NCI-H1105 (cell line): ENCODE data around the gene DNASE1L3.
"Not testable (repeated sequence)": the region's sequence is repeated elsewhere in the genome, so short reads cannot be mapped to it uniquely, and the experiment has no call there.

ENCODE experiments used
- DNase-seq: peaks from one replicate; lab custom pipeline; 2025; lab: John Stamatoyannopoulos, UW

Gene DNASE1L3, protein sequence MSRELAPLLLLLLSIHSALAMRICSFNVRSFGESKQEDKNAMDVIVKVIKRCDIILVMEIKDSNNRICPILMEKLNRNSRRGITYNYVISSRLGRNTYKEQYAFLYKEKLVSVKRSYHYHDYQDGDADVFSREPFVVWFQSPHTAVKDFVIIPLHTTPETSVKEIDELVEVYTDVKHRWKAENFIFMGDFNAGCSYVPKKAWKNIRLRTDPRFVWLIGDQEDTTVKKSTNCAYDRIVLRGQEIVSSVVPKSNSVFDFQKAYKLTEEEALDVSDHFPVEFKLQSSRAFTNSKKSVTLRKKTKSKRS

DNA sequence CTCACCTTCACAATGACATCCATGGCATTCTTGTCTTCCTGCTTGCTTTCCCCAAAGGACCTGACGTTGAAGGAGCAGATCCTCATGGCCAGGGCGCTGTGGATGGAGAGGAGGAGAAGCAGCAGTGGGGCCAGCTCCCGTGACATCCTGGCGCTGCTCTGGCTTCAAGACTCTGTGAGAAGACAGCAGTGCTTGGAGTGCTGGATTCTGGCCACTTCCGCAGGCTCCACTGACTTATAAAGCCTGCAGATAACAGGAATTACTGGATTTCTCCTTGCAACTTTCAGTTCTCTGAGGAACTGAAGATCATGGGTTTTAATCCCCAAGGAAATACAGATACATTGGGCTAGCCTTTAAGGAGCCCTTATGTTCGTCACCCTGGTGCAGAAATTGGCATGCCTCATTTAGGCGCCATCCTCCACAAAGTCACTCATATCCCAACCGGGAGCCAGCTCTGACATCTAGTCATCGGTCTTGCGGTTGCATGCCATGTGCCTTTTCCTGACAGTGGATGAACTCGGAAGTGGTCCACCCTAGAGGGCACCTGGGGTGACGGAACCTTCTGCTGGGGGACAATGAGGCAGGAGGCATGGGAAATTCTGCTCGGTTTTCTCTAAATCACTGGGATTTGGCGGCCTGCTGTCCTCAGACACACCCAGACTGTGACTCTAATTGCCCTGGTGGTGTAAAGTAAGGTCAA lies at the start of gene DNASE1L3:
TSS of gene DNASE1L3 (minus strand) at position 212 of the 700 bp plus-strand sequence. CDS start at position 146, 66 bp downstream.
- no peak for DNase-seq

DNA sequence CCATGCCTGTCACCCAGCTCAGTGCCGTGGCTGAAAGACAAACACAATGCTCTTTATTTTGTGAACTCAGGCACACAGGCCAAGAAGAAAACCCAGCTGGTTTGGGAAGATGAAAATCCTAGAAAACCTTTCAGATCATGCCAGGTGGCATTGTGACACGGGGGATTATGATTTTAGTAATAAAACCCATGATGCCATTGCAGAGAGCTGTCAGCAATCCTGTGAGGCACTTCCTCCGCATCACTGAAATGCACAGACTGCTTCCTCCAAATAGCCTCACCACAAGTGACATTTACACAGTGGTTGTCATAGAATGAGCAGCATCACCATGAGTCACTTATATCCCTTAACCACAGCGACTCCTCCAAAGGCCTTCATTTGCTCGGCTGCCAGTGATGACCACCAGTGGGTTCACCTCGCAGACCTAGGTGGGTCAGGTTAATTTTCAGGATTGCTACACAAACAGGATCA lies 49.5 kb upstream of the DNASE1L3 start:
- DNase-seq: no peak

- no peak for DNase-seq
Observed at GRCh38 chr3:58258392-58259055, 47.8 kb upstream of the DNASE1L3 start.

DNA sequence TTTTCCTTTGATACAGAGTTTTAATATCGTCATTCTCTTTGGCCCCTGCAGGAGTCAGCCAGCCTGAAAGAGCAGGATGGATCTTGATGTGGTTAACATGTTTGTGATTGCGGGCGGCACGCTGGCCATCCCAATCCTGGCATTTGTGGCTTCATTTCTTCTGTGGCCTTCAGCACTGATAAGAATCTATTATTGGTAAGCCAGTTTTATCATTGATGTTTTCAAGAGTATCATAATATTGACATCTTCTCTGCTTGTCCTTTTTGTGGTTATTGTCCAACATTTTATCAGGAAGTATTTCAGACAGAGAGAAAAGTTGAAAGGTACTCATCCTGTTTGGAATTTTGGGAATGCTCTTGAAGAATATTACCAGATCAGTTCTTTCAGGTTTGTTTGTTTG lies 45.7 kb upstream of the DNASE1L3 start:
- no peak for DNase-seq

GRCh38 chr3:58256061-58256460 lies 45.3 kb upstream of the DNASE1L3 start:
- DNase-seq: no peak

DNA sequence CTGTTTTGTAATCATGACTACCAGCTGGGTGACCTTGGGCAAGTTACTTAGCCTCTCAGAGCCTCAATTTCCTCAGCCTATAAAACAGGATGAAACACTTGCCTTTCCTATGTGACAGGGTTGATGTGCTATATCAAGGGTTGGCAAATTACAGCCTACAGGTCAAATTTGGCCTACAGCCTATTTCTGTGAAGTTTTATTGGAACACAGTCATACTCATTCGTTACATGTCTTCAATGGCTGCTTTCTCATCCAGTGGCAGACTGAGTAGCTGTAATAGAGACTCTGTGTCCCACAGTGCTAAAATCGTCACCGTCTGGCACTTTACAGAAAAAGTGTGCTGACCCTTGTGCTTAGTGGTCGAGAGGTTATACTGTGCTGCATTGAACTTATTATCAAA lies 43.4 kb upstream of the DNASE1L3 start:
- DNase-seq: no peak

DNA sequence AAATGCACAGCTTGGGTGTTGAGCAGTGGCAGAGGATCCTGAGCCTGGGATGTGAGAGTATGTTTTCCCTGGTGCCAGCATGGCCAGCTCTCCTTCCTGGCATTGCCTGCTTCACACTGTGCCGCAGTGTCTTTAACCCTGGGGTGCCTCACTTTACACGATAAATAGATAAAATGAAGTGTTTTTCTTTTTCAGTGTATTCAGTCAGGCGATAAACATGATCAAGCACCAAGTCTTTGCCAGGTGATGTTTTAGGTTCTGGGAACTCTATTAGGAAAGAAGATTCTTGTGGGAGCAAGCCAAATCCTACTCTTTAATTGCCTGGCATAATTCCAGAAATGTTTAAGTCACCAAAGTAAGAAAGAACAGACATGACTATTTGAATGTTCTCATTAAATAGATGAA lies 40.9 kb upstream of the DNASE1L3 start:
- DNase-seq: no peak

DNA sequence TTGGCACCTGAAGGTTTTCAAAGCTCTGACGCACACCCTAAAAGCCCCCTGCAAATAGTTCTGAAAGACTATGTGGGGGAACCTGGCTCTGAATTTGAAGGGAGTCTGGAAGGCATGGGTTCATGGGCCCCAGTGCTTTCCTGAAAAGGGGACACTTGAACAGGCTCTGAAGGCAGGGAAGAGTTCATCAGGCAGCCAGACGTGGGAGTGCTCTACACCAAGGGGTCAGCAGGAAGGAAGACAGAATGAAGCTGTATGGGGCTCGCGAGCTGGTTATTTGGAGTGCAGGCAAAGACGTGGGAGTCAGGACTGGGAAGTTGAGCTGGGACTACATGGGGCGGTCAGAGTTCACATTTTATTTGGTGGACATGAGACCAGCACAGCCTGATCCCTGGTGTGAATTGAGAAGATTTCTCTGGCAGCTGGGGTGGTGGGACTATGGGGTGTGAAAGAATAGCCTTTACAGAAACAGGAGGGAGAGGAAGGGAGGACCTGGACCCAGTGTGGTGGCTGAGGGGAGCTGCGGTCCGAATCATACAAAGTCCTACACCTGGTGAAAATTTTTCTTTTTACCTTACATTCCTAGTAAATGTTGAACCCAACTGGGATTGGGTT lies 39.4 kb upstream of the DNASE1L3 start:
- no peak for DNase-seq

- DNase-seq: no peak
Observed at GRCh38 chr3:58249358-58250092, 38.8 kb upstream of the DNASE1L3 start.

DNA sequence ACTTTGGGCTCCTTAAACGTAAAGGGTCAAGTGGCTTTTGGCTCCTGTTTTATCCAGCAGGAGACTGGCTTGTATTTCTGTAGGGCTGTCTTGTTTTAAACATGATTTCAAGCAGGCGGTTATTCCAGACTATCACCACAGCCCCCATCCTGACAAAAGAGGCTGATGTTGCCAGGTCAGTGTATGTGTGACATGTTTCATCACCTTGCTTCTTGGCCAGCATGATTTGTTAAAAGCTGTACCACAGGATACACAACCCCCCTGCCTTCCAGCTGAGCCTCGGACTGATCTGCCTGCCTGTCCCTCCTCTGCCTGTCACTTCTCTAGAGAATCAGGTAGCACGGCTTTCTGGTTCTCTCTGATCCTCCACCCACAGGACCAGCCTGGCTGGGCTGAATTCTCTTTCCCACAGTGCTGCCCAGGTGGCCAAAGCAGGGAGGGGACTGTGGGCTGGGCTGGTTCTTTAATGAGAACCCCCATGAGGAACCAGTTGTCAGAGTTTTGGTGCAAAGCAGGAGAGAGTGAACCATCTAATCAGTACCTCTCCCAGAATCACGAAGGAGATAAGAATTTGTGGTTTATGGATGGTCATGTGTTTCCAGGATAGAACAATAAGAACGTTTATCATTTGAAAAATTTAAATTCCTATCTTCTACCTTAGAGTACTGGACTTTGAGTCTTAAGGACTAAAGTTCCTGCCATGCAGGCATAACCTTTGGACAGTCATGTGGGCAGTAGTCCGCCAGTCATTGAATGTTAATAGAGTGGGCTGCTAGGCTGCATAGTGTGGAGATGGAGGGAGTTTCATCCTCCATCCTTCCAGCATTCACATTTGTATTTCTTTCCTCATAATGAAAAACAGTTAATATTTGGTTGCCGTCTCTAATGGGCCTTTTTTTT lies 35.6 kb upstream of the DNASE1L3 start:
- DNase-seq: no peak

DNA sequence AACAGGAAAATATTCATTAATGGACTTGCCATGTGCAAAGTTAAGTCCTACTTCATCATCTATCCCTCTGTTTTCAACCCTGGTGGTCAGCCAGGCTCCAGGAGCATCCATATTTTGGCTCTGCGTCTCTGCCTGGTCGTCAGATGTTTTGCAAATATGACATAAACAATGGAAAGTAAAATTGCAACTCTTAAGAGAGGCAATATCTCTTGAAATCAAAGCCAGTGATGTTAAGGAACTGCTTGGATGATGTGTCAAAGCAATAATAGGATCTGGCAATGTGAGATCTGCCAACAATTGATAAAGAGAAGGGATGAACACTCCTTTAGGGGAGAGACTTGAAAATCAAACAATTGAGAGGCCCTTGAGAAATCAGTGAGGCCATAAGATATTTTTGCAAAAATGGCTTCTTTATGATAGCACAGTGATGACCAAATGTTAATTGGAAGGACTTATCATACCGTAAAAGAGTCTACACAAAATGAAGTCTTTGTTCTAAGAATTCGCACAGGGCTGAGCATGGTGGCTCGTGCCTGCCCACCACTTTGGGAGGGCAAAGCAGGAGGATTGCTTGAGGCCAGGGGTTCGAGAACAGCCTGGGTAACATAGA lies 33.3 kb upstream of the DNASE1L3 start:
- no peak for DNase-seq

GRCh38 chr3:58242860-58243259 lies 32.1 kb upstream of the DNASE1L3 start:
- not testable (repeated sequence) for DNase-seq

DNA sequence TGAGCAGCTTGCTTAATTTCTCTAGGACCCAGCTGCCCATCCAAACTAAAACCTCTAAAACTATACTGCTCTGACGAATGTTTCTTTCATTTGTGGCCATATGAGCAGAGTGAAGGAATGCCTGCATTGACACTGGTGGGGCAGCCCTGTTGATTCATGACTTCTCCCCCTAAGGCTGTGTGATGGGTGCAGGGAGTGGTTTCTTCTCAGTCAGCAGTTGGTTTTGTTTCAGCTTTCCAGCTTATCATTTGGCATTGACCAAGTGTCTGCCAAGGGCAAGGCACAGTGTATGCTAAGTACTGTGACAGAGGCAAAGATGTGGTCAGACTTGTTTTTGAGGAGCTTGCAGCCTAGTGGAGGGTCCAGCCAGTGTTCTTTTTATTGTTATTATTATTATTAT lies 31.6 kb upstream of the DNASE1L3 start:
- DNase-seq: no peak

DNA sequence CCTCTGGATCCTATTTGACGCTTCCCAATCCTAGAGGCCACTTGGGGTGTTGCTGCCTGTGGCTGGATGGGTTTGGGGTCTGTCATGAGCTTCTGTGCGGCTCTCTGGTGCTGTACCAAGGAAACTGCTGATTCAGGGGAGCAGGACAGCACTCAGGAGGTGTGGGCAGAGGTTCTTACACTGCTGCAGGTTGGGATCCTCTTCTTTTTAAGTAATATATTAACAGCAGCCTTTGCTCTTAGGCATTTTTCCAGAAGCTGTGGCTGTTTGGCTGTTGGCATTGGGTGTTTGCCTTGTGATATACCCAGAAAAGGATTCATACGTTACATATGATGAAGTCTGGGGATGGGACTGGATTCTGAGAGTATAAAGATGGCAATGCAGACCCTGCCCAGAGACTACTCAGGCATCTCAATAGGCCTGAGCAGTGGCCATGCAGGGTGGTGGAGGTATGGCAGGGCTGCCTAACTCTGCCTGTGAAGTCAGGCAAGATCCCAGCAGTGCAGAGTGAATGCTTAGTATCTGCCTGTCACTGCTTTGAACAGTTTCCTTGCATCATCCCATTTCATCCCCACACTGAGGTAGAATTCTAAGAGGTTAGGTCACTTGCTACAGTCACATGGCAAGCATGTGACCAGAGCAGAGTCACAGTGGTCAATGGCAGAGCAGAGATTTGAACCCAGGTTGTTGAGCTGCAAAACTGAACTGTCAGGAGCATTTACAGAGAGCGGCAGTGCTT lies 30.7 kb upstream of the DNASE1L3 start:
- DNase-seq: no peak

DNA sequence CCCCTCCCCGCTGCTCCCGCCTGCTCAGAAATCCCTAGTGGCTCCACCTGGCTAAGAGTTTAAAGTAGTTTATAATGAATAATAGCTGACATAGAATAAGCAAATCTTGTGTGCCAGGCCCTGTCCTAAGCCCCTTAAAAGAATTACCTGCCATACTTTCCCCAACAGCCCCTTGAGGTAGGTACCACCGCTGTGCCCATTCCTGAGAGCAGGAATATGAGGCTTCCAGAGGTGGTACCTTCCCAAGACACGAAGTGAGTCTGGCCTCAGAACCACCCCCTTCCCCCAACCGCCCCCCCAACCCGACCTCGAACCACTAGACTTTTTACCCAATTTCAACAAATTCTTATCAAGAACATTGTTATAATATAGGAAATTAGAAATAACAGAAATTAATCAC lies 28.1 kb upstream of the DNASE1L3 start:
- no peak for DNase-seq

DNA sequence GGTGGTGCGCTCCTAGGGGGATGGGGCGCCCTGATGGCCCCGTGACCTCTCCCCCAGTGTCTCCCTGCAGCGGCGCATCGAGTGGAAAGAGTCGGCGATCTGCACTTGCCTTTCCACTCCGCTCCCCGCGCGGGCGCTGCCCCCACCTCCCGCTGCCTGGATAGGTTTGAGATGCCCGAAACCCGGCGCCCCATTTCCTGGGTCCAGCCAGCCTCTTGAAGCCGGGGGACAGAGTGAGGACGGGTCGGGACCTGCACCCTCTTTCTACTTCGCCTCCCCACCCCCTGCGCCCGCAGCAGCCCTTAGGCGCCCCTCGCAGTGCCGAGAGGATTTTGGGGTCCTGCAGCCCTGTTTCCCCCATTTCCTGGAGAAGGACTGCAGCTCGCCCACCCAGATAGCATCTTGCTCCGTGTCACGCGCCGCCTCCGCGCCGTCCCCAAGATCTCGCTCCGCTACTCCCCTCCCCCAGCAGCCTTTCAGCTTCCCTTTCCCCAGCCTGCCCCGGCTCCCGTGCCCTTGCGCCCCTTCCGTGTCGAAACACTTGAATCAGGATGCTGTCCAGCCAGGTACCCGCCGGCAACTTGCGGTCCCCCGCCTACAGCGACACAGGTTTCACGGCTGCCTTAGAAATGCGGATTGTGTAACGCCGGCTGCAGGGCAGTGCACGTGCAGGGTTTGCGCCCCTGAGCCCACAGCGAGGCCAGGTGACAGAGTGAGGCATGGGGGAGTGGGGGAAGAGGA lies 27.3 kb upstream of the DNASE1L3 start:
- DNase-seq: no peak

DNA sequence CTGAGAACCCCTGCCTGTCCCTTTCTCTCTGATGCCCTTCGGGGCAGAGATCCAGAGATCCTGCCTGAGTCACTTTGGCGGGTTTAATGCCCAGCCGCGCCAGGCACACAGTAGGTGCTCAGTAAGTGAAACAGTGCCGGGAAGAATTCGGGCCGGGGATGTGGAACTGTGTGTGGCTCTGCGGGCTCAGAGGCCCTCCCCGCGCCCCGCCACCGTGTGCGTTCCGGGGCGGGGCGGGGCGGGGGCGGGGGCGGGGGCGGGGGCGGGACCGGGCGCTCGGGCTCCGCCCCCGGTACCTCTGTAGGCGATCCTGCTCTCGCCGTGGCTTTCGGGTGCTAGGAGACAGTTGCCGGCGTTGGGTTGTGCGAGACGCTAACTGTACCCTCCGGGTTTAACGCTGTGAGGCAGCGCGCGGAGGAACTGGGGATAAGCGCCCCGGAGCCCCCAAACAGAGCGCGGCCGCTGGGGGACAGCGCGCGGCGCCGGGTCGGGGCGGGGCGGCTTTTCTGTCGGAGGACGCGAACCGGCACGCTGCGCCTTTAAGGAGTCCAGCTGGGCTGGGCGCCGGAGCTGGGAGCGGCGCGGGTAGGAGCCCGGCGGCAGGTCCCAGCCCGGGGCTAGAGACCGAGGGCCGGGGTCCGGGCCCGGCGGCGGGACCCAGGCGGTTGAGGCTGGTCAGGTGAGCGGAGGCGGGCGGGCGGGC lies 26.6 kb upstream of the DNASE1L3 start, which contains the start of gene ABHD6:
TSS of gene ABHD6 (plus strand) at position 555 of the 703 bp plus-strand sequence. CDS start 18,795 bp downstream, outside the sequence.
- peak; percentile 64 for DNase-seq
